Subcutaneous abdominal adipose tissue (tissue), 5 donors: ENCODE results near the gene TMTC3.

Experiments used
- H3K27ac ChIP-seq: one replicate; pipeline ENCODE4 v1.7.0; 2013; ENCODE audit warnings: low read depth, mild to moderate bottlenecking, inconsistent platforms, low read length, moderate library complexity
- H3K27me3 ChIP-seq, 5 donors: one replicate each; pipeline ENCODE4 v1.7.0; 2013; ENCODE audit warnings: low read length in 5 of 5, inconsistent platforms in 1 of 5; ENCODE audit not compliant: control insufficient read depth in 5 of 5, insufficient read depth in 4 of 5
- H3K36me3 ChIP-seq, 5 donors: one replicate each; pipeline ENCODE4 v1.7.0; 2013; ENCODE audit warnings: low read length in 5 of 5; ENCODE audit not compliant: control insufficient read depth in 5 of 5, insufficient read depth in 5 of 5
- H3K4me1 ChIP-seq, 5 donors: one replicate each; pipeline ENCODE4 v1.7.0; 2013; ENCODE audit warnings: low read length in 5 of 5, mild to moderate bottlenecking in 3 of 5, moderate library complexity in 1 of 5; ENCODE audit not compliant: control insufficient read depth in 5 of 5, insufficient read depth in 5 of 5
- H3K4me3 ChIP-seq, 5 donors: one replicate each; pipeline ENCODE4 v1.7.0; 2013; ENCODE audit warnings: low read length in 5 of 5, low read depth in 1 of 5
- H3K9ac ChIP-seq, 5 donors: one replicate each; pipeline ENCODE4 v1.7.0; 2013; ENCODE audit warnings: low read length in 5 of 5, mild to moderate bottlenecking in 4 of 5, moderate library complexity in 3 of 5
- H3K9me3 ChIP-seq, 5 donors: one replicate each; pipeline ENCODE4 v1.7.0; 2013; ENCODE audit warnings: low read length in 5 of 5; ENCODE audit not compliant: control insufficient read depth in 5 of 5
- donor health status: healthy.
- donor health status: healthy.
- donor health status: healthy.
- donor health status: healthy.
- donor health status: healthy.

Gene TMTC3

GRCh38 chr12:88156075-88156654 is 14.1 kb downstream of the TMTC3 start:
- H3K9me3 ChIP-seq: no peaks in the 10 kb centered on the region
- H3K9ac ChIP-seq: no peak overlapping the region
- no peak overlapping the region for H3K27ac ChIP-seq
- no peak overlapping the region for H3K4me3 ChIP-seq
- H3K4me1 ChIP-seq: peaks cover 0 to 2% (median 0%) of the 10 kb centered on the region in 5 donors
- peaks cover 0 to 10% (median 8%) of the 10 kb centered on the region in 5 donors for H3K36me3 ChIP-seq
- H3K27me3 ChIP-seq: no peaks in the 10 kb centered on the region

GRCh38 chr12:88163371-88163770 is 21.3 kb downstream of the TMTC3 start:
- Histone ChIP-seq H3K4me1 (no peaks in the 10 kb centered on the region), H3K27me3 (no peaks in the 10 kb centered on the region), H3K9ac (no peak overlapping the region), H3K4me3 (no peak overlapping the region), H3K36me3 (peaks cover 15 to 39% (median 27%) of the 10 kb centered on the region in 5 donors), H3K9me3 (no peaks in the 10 kb centered on the region), H3K27ac (no peak overlapping the region)

- Histone ChIP-seq H3K27me3 (no peaks in the 10 kb centered on the region), H3K9ac (no peak overlapping the region), H3K4me1 (no peaks in the 10 kb centered on the region), H3K27ac (no peak overlapping the region), H3K36me3 (peaks cover 15 to 40% (median 29%) of the 10 kb centered on the region in 5 donors), H3K9me3 (no peaks in the 10 kb centered on the region), H3K4me3 (no peak overlapping the region)
Measured at GRCh38 chr12:88166179-88166578, 24.1 kb downstream of the TMTC3 start.

GRCh38 chr12:88167384-88167783 is 25.3 kb downstream of the TMTC3 start:
- Histone ChIP-seq H3K4me1 (no peaks in the 10 kb centered on the region), H3K27ac (no peak overlapping the region), H3K4me3 (no peak overlapping the region), H3K36me3 (peaks cover 15 to 40% (median 29%) of the 10 kb centered on the region in 5 donors), H3K9ac (no peak overlapping the region), H3K27me3 (no peaks in the 10 kb centered on the region), H3K9me3 (no peaks in the 10 kb centered on the region)

GRCh38 chr12:88172844-88173407 is 30.8 kb downstream of the TMTC3 start:
- Histone ChIP-seq H3K36me3 (peaks cover 17 to 56% (median 33%) of the 10 kb centered on the region in 5 donors), H3K9me3 (no peaks in the 10 kb centered on the region), H3K4me1 (no peaks in the 10 kb centered on the region), H3K27me3 (no peaks in the 10 kb centered on the region), H3K4me3 (no peak overlapping the region), H3K9ac (no peak overlapping the region), H3K27ac (no peak overlapping the region)

GRCh38 chr12:88175544-88175943 is 33.4 kb downstream of the TMTC3 start:
- H3K27ac ChIP-seq: no peak overlapping the region
- H3K4me3 ChIP-seq: no peak overlapping the region
- no peaks in the 10 kb centered on the region for H3K4me1 ChIP-seq
- H3K9ac ChIP-seq: no peak overlapping the region
- H3K9me3 ChIP-seq: no peaks in the 10 kb centered on the region
- peaks cover 22 to 60% (median 45%) of the 10 kb centered on the region in 5 donors for H3K36me3 ChIP-seq
- no peaks in the 10 kb centered on the region for H3K27me3 ChIP-seq

- H3K4me3 ChIP-seq: no peak overlapping the region
- peaks cover 0 to 5% (median 0%) of the 10 kb centered on the region in 5 donors for H3K9me3 ChIP-seq
- no peaks in the 10 kb centered on the region for H3K4me1 ChIP-seq
- no peak overlapping the region for H3K9ac ChIP-seq
- no peaks in the 10 kb centered on the region for H3K27me3 ChIP-seq
- H3K36me3 ChIP-seq: peaks cover 26 to 55% (median 45%) of the 10 kb centered on the region in 5 donors
- H3K27ac ChIP-seq: no peak overlapping the region
Measured at GRCh38 chr12:88179436-88180014, 37.4 kb downstream of the TMTC3 start.

GRCh38 chr12:88181881-88182280 is 39.8 kb downstream of the TMTC3 start:
- Histone ChIP-seq H3K36me3 (peaks cover 17 to 54% (median 38%) of the 10 kb centered on the region in 5 donors), H3K9ac (no peak overlapping the region), H3K4me1 (no peaks in the 10 kb centered on the region), H3K9me3 (peaks cover 0 to 8% (median 0%) of the 10 kb centered on the region in 5 donors), H3K27me3 (no peaks in the 10 kb centered on the region), H3K27ac (no peak overlapping the region), H3K4me3 (no peak overlapping the region)

- no peaks in the 10 kb centered on the region for H3K27me3 ChIP-seq
- H3K4me3 ChIP-seq: no peak overlapping the region
- peaks cover 0 to 8% (median 0%) of the 10 kb centered on the region in 5 donors for H3K9me3 ChIP-seq
- no peaks in the 10 kb centered on the region for H3K4me1 ChIP-seq
- peaks cover 14 to 52% (median 36%) of the 10 kb centered on the region in 5 donors for H3K36me3 ChIP-seq
- no peak overlapping the region for H3K9ac ChIP-seq
- H3K27ac ChIP-seq: no peak overlapping the region
Measured at GRCh38 chr12:88182416-88182815, 40.3 kb downstream of the TMTC3 start.

- H3K27ac ChIP-seq: no peak overlapping the region
- no peak overlapping the region for H3K4me3 ChIP-seq
- no peak overlapping the region for H3K9ac ChIP-seq
- peaks cover 13 to 38% (median 33%) of the 10 kb centered on the region in 5 donors for H3K36me3 ChIP-seq
- no peaks in the 10 kb centered on the region for H3K27me3 ChIP-seq
- peaks cover 0 to 8% (median 0%) of the 10 kb centered on the region in 5 donors for H3K9me3 ChIP-seq
- no peaks in the 10 kb centered on the region for H3K4me1 ChIP-seq
Measured at GRCh38 chr12:88184196-88184595, 42.1 kb downstream of the TMTC3 start.
